GM23338 (cell line): ENCODE measurements around the gene TCF3. TPM values are rescaled to one million over a fixed set of nuclear protein-coding genes. Genes with fewer than 3 reads are reported as not detected.

ENCODE experiments used
- ATAC-seq: fragments of 200-7000 bp; cut with Tn5 transposase; 3 replicates; pipeline ENCODE4 v1.9.1; 2020
- DNase-seq: peaks from one replicate; pipeline ENCODE4 v3.0.0-alpha.2; 2015; ENCODE audit warnings: low spot score
- H2AFZ ChIP-seq: fragments of 200-600 bp; sonication (generic); 2 replicates; pipeline ENCODE4 v1.8.0; 2016; ENCODE audit warnings: antibody characterized with exemption, mild to moderate bottlenecking, moderate library complexity
- H3F3A ChIP-seq: fragments of 200-600 bp; sonication (generic); replicated peaks from 2 replicates; pipeline ENCODE4 v1.8.0; 2017; ENCODE audit warnings: antibody characterized with exemption, mixed run types, low read depth
- H3K27ac ChIP-seq: fragments of 200-600 bp; sonication (generic); 2 replicates; pipeline ENCODE4 v1.6.1; 2016; ENCODE audit warnings: low read depth
- H3K27me3 ChIP-seq: fragments of 200-600 bp; sonication (generic); 2 replicates; pipeline ENCODE4 v1.8.0; 2016; ENCODE audit warnings: mild to moderate bottlenecking, mixed run types, moderate library complexity; ENCODE audit not compliant: insufficient read depth
- H3K36me3 ChIP-seq: fragments of 200-600 bp; sonication (generic); 2 replicates; pipeline ENCODE4 v1.8.0; 2016; ENCODE audit warnings: mild to moderate bottlenecking; ENCODE audit not compliant: insufficient read depth
- H3K4me1 ChIP-seq: fragments of 200-600 bp; sonication (generic); 2 replicates; pipeline ENCODE4 v1.8.0; 2016; ENCODE audit warnings: mild to moderate bottlenecking, moderate library complexity; ENCODE audit not compliant: insufficient read depth
- H3K4me2 ChIP-seq: fragments of 200-600 bp; sonication (generic); 2 replicates; pipeline ENCODE4 v1.7.1; 2017; ENCODE audit warnings: mixed run types
- H3K4me3 ChIP-seq: fragments of 200-600 bp; sonication (generic); 2 replicates; pipeline ENCODE4 v1.6.1; 2016; ENCODE audit warnings: mixed run types
- H3K79me2 ChIP-seq: fragments of 200-600 bp; sonication (generic); replicated peaks from 2 replicates; pipeline ENCODE4 v1.8.0; 2017; ENCODE audit warnings: mild to moderate bottlenecking; ENCODE audit not compliant: insufficient read depth
- H3K9me2 ChIP-seq: fragments of 200-600 bp; sonication (generic); 2 replicates; pipeline ENCODE4 v1.8.0; 2017; ENCODE audit not compliant: insufficient read depth
- H4K20me1 ChIP-seq: fragments of 200-600 bp; sonication (generic); replicated peaks from 2 replicates; pipeline ENCODE4 v1.8.0; 2017; ENCODE audit warnings: mild to moderate bottlenecking; ENCODE audit not compliant: insufficient read depth
- H3K27ac Mint-ChIP-seq: 2 replicates; pipeline ENCODE4 v1.8.0; 2020; ENCODE audit warnings: inconsistent platforms, mild to moderate bottlenecking, moderate library complexity, mixed read lengths
- H3K27me3 Mint-ChIP-seq: 3 replicates; pipeline ENCODE4 v1.8.0; 2022; ENCODE audit warnings: low read depth, mild to moderate bottlenecking, moderate library complexity, mixed read lengths, inconsistent platforms; ENCODE audit not compliant: insufficient read depth, poor library complexity
- H3K36me3 Mint-ChIP-seq: 3 replicates; pipeline ENCODE4 v1.8.0; 2021; ENCODE audit warnings: low read depth, mild to moderate bottlenecking, inconsistent platforms, moderate library complexity, mixed read lengths
- H3K4me1 Mint-ChIP-seq: 3 replicates; pipeline ENCODE4 v1.8.0; 2020; ENCODE audit warnings: mild to moderate bottlenecking, inconsistent platforms, mixed read lengths
- H3K4me3 Mint-ChIP-seq: 3 replicates; pipeline ENCODE4 v1.8.0; 2021; ENCODE audit warnings: moderate library complexity, mild to moderate bottlenecking, inconsistent platforms, mixed read lengths
- H3K9me3 Mint-ChIP-seq: 3 replicates; pipeline ENCODE4 v1.8.0; 2020; ENCODE audit warnings: moderate library complexity, mild to moderate bottlenecking, inconsistent platforms, mixed read lengths
- CREB1 ChIP-seq: fragments of 250-450 bp; sonication (Bioruptor Pico); IDR thresholded peaks from 2 replicates; pipeline ENCODE4 v1.5.0; 2020; ENCODE audit warnings: low read depth, mild to moderate bottlenecking, moderate library complexity
- CTCF ChIP-seq, 2 experiments: fragments of 200-600 bp in 1 of 2; sonication (generic) in 1 of 2; conservative IDR thresholded peaks; 2 replicates each; pipeline versions ENCODE4 v1.5.1 to v1.6.1; 2016 to 2017; ENCODE audit warnings: antibody characterized with exemption in 2 of 2, low read depth in 2 of 2, mild to moderate bottlenecking in 2 of 2, moderate library complexity in 1 of 2
- ETS1 ChIP-seq: IDR thresholded peaks from 2 replicates; pipeline ENCODE4 v1.6.1; 2016; ENCODE audit warnings: antibody characterized with exemption
- EZH2 ChIP-seq: fragments of 200-600 bp; sonication (generic); IDR thresholded peaks from one replicate; pipeline ENCODE4 v1.8.0; 2017; ENCODE audit warnings: antibody characterized with exemption, mild to moderate bottlenecking, low read depth; ENCODE audit not compliant: unreplicated experiment
- EZH2phosphoT487 ChIP-seq: fragments of 200-600 bp; sonication (generic); IDR thresholded peaks from one replicate; pipeline ENCODE4 v1.8.1; 2018; ENCODE audit warnings: antibody characterized with exemption; ENCODE audit not compliant: unreplicated experiment
- JUNB ChIP-seq: IDR thresholded peaks from one replicate; pipeline ENCODE4 v1.6.1; 2016; ENCODE audit warnings: antibody characterized with exemption; ENCODE audit not compliant: unreplicated experiment
- NANOG ChIP-seq: IDR thresholded peaks from 2 replicates; pipeline ENCODE4 v1.6.1; 2016; ENCODE audit warnings: antibody characterized with exemption, borderline replicate concordance
- POLR2AphosphoS5 ChIP-seq: IDR thresholded peaks from 2 replicates; pipeline ENCODE4 v1.6.1; 2016; ENCODE audit warnings: antibody characterized with exemption, low read depth
- REST ChIP-seq: IDR thresholded peaks from one replicate; pipeline ENCODE4 v1.6.1; 2018; ENCODE audit warnings: antibody characterized with exemption; ENCODE audit not compliant: unreplicated experiment
- STAT1 ChIP-seq: IDR thresholded peaks from one replicate; pipeline ENCODE4 v1.6.1; 2016; ENCODE audit warnings: antibody characterized with exemption; ENCODE audit not compliant: unreplicated experiment
- ZNF114 ChIP-seq: fragments of 250-450 bp; sonication (Bioruptor Pico); IDR thresholded peaks from 2 replicates; pipeline ENCODE4 v1.5.0; 2020; ENCODE audit warnings: mild to moderate bottlenecking, moderate library complexity
- ZNF331 ChIP-seq: fragments of 250-450 bp; sonication (Bioruptor Pico); IDR thresholded peaks from 2 replicates; pipeline ENCODE4 v1.5.0; 2020; ENCODE audit warnings: low read depth, mild to moderate bottlenecking, moderate library complexity
- ZNF462 ChIP-seq: fragments of 250-450 bp; sonication (Bioruptor Pico); IDR thresholded peaks from 2 replicates; pipeline ENCODE4 v1.5.0; 2020; ENCODE audit warnings: mild to moderate bottlenecking, moderate library complexity
- polyA plus RNA-seq: library from polyadenylated mRNA; unstranded; fragments of >200 nt; fragmentation: Nextera tagmentation; extraction: Ambion mirVana; gene quantifications from 2 replicates; pipeline ENCODE4 v1.2.1, GENCODE V29; 2016
- total RNA-seq: library from RNA; depleted of rRNA; stranded (reverse); fragments of >200 nt; shearing (Covaris generic); gene quantifications from 2 replicates; pipeline ENCODE4 v1.2.3, GENCODE V29; 2014

TCF3 gene
- total and polyA plus RNA-seq, 2 experiments from 2014 or later: 166 to 383 TPM

- Mint-ChIP-seq H3K27ac (no peak overlapping the region), H3K27me3 (peaks cover 25% of the 10 kb centered on the region), H3K4me3 (no peak overlapping the region), H3K9me3 (no peaks in the 10 kb centered on the region), H3K4me1 (no peaks in the 10 kb centered on the region), H3K36me3 (peaks cover 27% of the 10 kb centered on the region)
- no peak for TF ChIP-seq JUNB
- TF ChIP-seq NANOG: no peak
- no peak for TF ChIP-seq CTCF (conservative IDR thresholded peaks at IDR 0.05; ENCODE audit: low read depth in 2 of 2)
- no peak for TF ChIP-seq EZH2
- TF ChIP-seq REST: no peak
- TF ChIP-seq STAT1: no peak
- TF ChIP-seq ZNF331 (CRISPR knock-in tag): no peak
- no peak for TF ChIP-seq POLR2AphosphoS5
- no peak for TF ChIP-seq ETS1
- no peak for TF ChIP-seq CREB1 (CRISPR knock-in tag)
- TF ChIP-seq ZNF462 (CRISPR knock-in tag): no peak
- TF ChIP-seq EZH2phosphoT487: no peak
- no peak for TF ChIP-seq ZNF114
- H4K20me1 ChIP-seq: peaks cover 9% of the 10 kb centered on the region
- no peaks in the 10 kb centered on the region for H3K27me3 ChIP-seq
- no peak overlapping the region for H3K4me3 ChIP-seq
- ATAC-seq (no peak), DNase-seq (no peak)
- H3K79me2 ChIP-seq: no peaks in the 10 kb centered on the region
- H3F3A ChIP-seq: no peaks in the 10 kb centered on the region
- H3K36me3 ChIP-seq: no peaks in the 10 kb centered on the region; the same call in 1 of the 2 replicates
- no peaks in the 10 kb centered on the region for H3K4me1 ChIP-seq
- no peak overlapping the region for H2AFZ ChIP-seq
- H3K27ac ChIP-seq: no peak overlapping the region
- no peak overlapping the region for H3K4me2 ChIP-seq
- no peaks in the 10 kb centered on the region for H3K9me2 ChIP-seq
These were observed 75.9 kb downstream of the TCF3 start for GRCh38 chr19:1576242-1577089.
